Activated naive CD4-positive, alpha-beta T cell (primary cell): Measurements from ENCODE around the gene ZSCAN18.

ENCODE experiments used
- DNase-seq, 4 experiments: peaks; one replicate each; lab custom pipeline; 2025; lab: John Stamatoyannopoulos, UW

The ZSCAN18 gene

GRCh38 chr19:58044886-58045285 lies 53.1 kb downstream of the ZSCAN18 start:
- no peak for DNase-seq

GRCh38 chr19:58044391-58044790 lies 53.6 kb downstream of the ZSCAN18 start:
- DNase-seq, result no peak

GRCh38 chr19:58042495-58043340 lies 55.3 kb downstream of the ZSCAN18 start:
- DNase-seq, result no peak

GRCh38 chr19:58040751-58041525 lies 57.1 kb downstream of the ZSCAN18 start:
- no peak for DNase-seq

- DNase-seq, result no peak
These were observed 59.3 kb downstream of the ZSCAN18 start for GRCh38 chr19:58038688-58039204.

- no peak for DNase-seq
These were observed 59.9 kb downstream of the ZSCAN18 start for GRCh38 chr19:58037927-58038687.

- DNase-seq, result no peak
These were observed 62.2 kb downstream of the ZSCAN18 start for GRCh38 chr19:58035863-58036262.

- no peak for DNase-seq
These were observed 63.6 kb downstream of the ZSCAN18 start for GRCh38 chr19:58034477-58034793.
